ENCODE measurements around the gene UQCRC2.
"Not testable (repeated sequence)": the region's sequence is repeated elsewhere in the genome, so short reads cannot be mapped to it uniquely, and the experiment has no call there.

Gene UQCRC2

GRCh38 chr16:22013486-22013885 lies 60.3 kb downstream of the UQCRC2 start:
- DNase-seq, result no peak

- no peak for DNase-seq
Measured at GRCh38 chr16:22014271-22014873, 61.2 kb downstream of the UQCRC2 start.

- no peak for DNase-seq
Measured at GRCh38 chr16:22016927-22017326, 63.8 kb downstream of the UQCRC2 start.

- DNase-seq, result no peak
Measured at GRCh38 chr16:22018559-22018958, 65.4 kb downstream of the UQCRC2 start.

- DNase-seq, result no peak
Measured at GRCh38 chr16:22022151-22022550, 69.0 kb downstream of the UQCRC2 start.

GRCh38 chr16:22023505-22023904 lies 70.3 kb downstream of the UQCRC2 start:
- no peak for DNase-seq

GRCh38 chr16:22024785-22025184 lies 71.6 kb downstream of the UQCRC2 start:
- not testable (repeated sequence) for DNase-seq

GRCh38 chr16:22027633-22028032 lies 74.5 kb downstream of the UQCRC2 start:
- DNase-seq, result no peak

GRCh38 chr16:22029632-22030031 lies 76.5 kb downstream of the UQCRC2 start:
- no peak for DNase-seq

GRCh38 chr16:22030087-22030812 lies 77.1 kb downstream of the UQCRC2 start:
- no peak for DNase-seq

GRCh38 chr16:22031483-22032083 lies 78.4 kb downstream of the UQCRC2 start:
- no peak for DNase-seq
